NT2/D1 (cell line): Measurements from ENCODE around the gene AKNA.

Source experiments
- SUZ12 ChIP-seq: IDR thresholded peaks from 2 replicates; pipeline ENCODE4 v1.6.1; 2011; ENCODE audit not compliant: insufficient read length, insufficient read depth; ENCODE audit errors: extremely low read depth
- YY1 ChIP-seq: IDR thresholded peaks from 2 replicates; pipeline ENCODE4 v1.6.1; 2011; ENCODE audit not compliant: insufficient read length, insufficient read depth
- ZNF274 ChIP-seq: IDR thresholded peaks from 2 replicates; pipeline ENCODE4 v1.6.1; 2011; ENCODE audit warnings: mild to moderate bottlenecking, low read depth, low read length

DNA sequence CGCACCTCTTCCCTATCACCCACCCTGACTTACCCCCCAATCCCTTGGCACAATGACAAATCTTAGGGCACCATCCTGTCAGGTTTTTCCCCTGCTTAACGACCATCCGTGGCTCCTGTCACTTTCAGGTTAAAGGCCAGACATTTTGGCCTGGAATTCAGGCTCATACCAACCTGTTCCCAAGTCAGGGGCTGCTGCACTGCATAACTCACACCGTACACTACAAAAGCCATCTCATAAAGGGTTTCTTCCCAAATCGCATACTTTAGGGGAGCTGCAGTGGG, 7.5 kb upstream of the AKNA start:
- TF ChIP-seq ZNF274 (no peak), YY1 (no peak), SUZ12 (no peak)
